Measurements from ENCODE around the gene KCNK1. TPM values are rescaled to one million over a fixed set of nuclear protein-coding genes. Genes with fewer than 3 reads are reported as not detected.
A peak's percentile ranks its signal among the peaks of the same experiment; 100 is the strongest.
"Not testable (repeated sequence)": the region's sequence is repeated elsewhere in the genome, so short reads cannot be mapped to it uniquely, and the experiment has no call there.

Gene KCNK1
- total RNA-seq, 2 donors from 2014 or later: 0.20 TPM; not detected in 1

DNA sequence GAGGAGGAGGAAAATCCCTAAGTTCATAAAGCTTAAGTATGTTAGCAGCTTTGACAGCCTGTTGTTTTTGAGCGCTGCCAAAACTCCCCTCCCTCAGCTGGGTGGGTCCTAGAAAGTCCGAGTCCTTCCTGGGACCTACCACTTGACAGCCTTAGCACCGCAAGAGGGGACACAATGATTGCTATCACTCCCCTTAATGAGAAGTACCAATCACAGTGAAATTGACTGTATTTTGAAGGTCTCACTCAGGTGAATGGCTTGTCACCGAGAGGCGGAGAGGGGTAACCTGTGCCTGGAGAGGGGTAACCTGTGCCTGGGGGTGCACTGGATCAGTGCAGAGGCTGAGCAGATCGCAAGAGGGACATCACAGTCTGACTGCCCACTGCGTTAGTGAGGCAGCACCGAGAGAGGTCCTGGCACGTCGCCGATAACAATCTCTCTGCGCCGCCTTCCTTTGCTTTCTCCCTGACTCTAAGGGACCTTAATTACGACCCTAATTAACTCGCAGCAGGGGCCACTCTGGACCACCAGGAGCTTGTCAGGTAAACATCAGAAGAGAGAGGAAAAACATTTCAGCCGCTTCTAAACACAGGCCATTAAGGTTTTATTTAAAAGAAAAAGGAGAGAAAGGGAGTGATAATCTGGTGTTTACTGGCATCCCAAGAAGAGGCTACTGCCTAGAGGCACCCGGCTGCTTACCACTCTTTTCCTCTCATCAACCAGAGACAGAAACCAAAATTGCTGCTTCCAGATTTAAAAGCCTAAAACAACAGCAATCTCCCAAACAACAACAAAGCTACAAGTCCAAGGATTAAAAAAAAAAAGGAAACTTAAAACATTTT is 25.7 kb upstream of the KCNK1 start:
- no peaks in the 10 kb centered on the region for H3K4me1 Mint-ChIP-seq (ENCODE audit: low read depth in 2 of 2)

DNA sequence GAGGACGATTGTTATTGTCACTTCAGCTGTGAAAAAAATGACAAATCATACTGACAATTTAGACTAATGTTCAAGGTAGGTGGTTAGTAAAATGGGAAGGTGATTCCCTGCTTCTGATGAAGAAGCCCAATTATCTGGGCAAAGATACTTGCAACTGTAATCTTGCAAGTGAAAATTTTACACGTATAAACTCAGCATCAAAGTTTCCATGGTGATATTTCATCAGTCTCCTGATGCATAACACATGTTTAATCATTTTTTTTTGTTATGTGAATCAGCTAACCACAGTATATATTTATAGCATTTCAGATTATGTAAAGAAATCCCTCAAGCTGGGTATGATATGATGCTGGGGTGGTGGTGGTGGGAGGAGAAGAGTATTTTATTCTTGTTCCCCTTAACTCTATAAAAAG is 16.4 kb upstream of the KCNK1 start:
- no peak for ATAC-seq
- no peak for DNase-seq (ENCODE audit: low spot score)
- Mint-ChIP-seq H3K9me3 (peaks cover 8% of the 10 kb centered on the region), H3K36me3 (no peaks in the 10 kb centered on the region), H3K27ac (no peak overlapping the region), H3K4me3 (no peak overlapping the region), H3K4me1 (ENCODE audit: low read depth in 2 of 2) (peaks cover 3 to 8% of the 10 kb centered on the region in 2 donors), H3K27me3 (peaks cover 6 to 18% of the 10 kb centered on the region in 2 donors)

More for the DNA sequence above, 25.7 kb upstream of the KCNK1 start:
- Mint-ChIP-seq H3K27me3 (peaks cover 0 to 22% of the 10 kb centered on the region in 2 donors), H3K9me3 (no peaks in the 10 kb centered on the region), H3K36me3 (no peaks in the 10 kb centered on the region), H3K4me3 (no peak overlapping the region), H3K27ac (no peak overlapping the region)
- DNase-seq (ENCODE audit: low spot score) (no peak), ATAC-seq (no peak)

DNA sequence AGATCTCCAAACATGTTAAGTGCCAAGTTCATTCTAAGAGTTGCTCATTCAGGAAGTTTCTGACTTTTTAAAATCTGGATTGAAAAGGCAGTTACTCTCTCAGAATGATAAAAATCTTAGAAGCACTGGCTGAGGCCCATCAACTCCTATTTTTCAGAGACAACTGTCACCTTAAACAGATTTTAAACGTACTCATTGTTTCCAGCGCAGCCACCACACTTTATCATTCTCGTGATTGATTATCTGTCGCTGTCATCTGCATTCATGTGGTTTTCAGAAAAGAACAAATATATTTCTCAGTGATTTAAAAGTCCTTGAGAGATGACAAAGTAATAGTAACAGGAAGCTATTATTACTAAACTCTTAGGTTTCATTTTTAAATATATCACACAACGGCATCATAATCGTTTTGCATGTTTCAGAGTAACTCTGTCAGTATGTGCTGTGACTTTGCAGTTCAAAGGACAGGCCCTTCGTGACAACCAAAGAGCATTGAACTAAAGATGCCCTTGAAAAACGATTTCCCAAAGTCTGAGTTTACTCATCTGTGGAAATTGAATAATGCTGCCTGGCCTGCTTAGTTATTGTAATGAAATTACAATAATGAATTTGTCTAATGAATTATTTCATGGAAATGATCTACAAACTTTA is 14.9 kb upstream of the KCNK1 start:
- Mint-ChIP-seq H3K4me1 (ENCODE audit: low read depth in 2 of 2) (peaks cover 3 to 8% of the 10 kb centered on the region in 2 donors), H3K9me3 (peaks cover 8% of the 10 kb centered on the region), H3K27ac (peak overlapping the region in 1 of 2 donors; percentile 64), H3K27me3 (peaks cover 6 to 18% of the 10 kb centered on the region in 2 donors), H3K36me3 (no peaks in the 10 kb centered on the region), H3K4me3 (peak overlapping the region; percentile 67)
- DNase-seq (ENCODE audit: low spot score) (no peak), ATAC-seq (peak in 1 of 2 donors; percentile 64)

DNA sequence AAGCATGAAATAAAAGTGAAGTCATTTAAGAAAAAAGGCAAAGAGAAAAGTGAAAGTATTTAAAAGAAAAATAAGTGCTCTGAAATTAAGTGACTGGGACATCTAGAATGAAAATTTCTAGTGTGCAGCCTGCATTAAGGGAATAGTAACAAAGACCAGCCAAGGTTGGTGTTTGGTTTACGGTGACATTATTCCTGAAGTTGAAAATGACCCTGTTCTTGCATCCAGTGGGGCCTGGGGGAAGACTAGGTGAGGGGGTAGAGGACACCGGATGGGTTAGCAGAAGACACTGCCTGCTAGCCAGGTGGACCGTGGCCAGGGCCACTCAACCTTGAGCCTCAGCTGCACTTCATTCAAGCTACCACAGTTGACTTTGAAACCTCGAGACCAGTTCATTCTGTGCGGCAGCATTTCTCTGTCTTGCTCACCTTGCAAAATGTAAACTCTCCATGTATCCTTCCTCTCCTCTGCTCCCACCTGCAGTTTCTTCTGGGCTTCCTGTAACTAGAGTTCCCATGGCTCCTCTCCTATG is 14.3 kb upstream of the KCNK1 start:
- H3K4me3 Mint-ChIP-seq: peak overlapping the region; percentile 67

DNA sequence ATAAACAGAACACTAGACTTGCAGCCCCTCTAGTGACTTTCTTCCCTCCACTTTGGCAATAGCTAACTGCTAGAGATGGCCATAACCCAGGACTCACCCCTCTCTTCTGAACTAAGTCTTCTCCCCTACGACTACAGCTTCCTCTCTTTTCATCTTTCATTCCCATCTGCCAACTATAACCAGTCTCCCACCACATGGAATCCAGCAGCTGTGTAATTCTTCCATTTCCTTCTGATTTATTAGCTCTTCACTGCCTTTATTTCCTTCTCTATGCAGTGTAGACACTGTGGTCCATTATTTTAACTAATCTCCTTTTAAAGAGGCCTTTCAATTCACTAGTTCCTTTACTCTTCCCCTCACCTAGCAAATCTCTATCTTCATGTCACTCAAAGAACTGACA is 13.4 kb upstream of the KCNK1 start:
- Mint-ChIP-seq H3K27me3 (peaks cover 6 to 27% of the 10 kb centered on the region in 2 donors), H3K9me3 (peaks cover 8% of the 10 kb centered on the region), H3K27ac (no peak overlapping the region), H3K4me1 (ENCODE audit: low read depth in 2 of 2) (peaks cover 3 to 8% of the 10 kb centered on the region in 2 donors), H3K36me3 (no peaks in the 10 kb centered on the region), H3K4me3 (no peak overlapping the region)
- no peak for DNase-seq (ENCODE audit: low spot score)
- ATAC-seq: no peak

More for the DNA sequence above, 14.3 kb upstream of the KCNK1 start:
- no peak for DNase-seq (ENCODE audit: low spot score)
- Mint-ChIP-seq H3K9me3 (peaks cover 8% of the 10 kb centered on the region), H3K27ac (peak overlapping the region in 1 of 2 donors; percentile 64), H3K27me3 (peaks cover 6 to 24% of the 10 kb centered on the region in 2 donors), H3K4me1 (ENCODE audit: low read depth in 2 of 2) (peaks cover 3 to 8% of the 10 kb centered on the region in 2 donors), H3K36me3 (no peaks in the 10 kb centered on the region)
- ATAC-seq: peak; percentile 28 to 38

DNA sequence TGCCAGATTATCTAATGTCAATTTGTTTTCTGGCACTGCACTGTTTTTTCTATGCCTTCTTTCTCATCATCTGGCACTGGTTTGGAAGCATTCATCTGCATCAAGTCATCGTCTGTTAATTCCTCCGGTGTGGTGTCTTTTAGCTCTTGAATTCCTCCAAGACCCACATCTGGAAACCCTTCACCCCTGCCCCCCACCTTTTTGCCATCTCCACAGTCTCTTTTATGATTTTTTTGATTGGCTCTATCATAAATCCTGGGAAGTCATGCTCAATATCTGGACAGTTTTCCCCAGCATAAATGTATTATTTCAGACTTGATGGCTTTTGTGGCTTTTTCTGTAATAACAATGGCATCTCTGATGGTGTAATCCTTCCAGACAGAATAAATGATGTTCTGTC is 10.4 kb upstream of the KCNK1 start:
- no peak overlapping the region for H3K4me3 Mint-ChIP-seq
- peaks cover 8% of the 10 kb centered on the region for H3K9me3 Mint-ChIP-seq
- peaks cover 6 to 30% of the 10 kb centered on the region in 2 donors for H3K27me3 Mint-ChIP-seq
- DNase-seq (ENCODE audit: low spot score) (no peak), ATAC-seq (no peak)
- peaks cover 3 to 8% of the 10 kb centered on the region in 2 donors for H3K4me1 Mint-ChIP-seq (ENCODE audit: low read depth in 2 of 2)
- no peaks in the 10 kb centered on the region for H3K36me3 Mint-ChIP-seq
- no peak overlapping the region for H3K27ac Mint-ChIP-seq

DNA sequence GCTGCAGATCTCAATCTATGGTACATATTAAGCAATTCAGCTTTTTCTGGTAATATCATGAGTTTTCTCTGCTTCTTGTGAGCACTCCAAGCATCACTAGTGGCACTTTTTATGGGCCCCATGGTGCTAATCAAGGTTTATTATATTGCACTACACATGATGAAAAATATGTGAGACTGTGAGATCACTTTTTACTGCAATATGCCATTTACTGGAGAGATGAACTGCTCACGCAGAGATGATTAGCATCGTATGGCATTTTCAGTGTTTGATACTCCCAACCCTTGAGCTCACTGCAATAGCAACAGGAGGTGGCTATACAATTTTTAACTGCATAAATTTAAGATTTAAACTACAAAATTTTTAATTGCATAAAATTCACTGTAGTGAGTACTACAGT is 8.7 kb upstream of the KCNK1 start:
- Mint-ChIP-seq H3K27ac (no peak overlapping the region), H3K27me3 (peaks cover 11 to 41% of the 10 kb centered on the region in 2 donors), H3K36me3 (no peaks in the 10 kb centered on the region), H3K4me3 (no peak overlapping the region), H3K4me1 (ENCODE audit: low read depth in 2 of 2) (no peaks in the 10 kb centered on the region), H3K9me3 (peaks cover 8% of the 10 kb centered on the region)
- DNase-seq (ENCODE audit: low spot score) (no peak), ATAC-seq (no peak)

DNA sequence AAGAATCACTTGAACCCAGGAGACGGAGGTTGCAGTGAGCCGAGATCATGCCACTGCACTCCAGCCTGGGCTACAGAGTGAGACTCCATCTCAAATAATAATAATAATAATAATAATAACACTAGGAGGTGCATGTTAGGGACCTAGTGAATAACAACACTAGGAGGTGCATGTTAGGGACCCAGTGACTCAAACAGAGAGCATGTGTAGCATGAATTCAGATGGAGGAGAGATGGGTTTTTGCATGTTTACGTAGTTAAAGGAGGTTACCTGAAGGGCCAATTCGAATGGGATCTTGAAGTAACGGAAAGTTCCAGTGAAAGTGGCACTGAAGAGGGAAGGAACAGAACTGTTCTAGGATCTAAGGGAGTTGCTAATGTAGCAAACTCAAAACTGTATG is 7.1 kb upstream of the KCNK1 start:
- Mint-ChIP-seq H3K4me1 (ENCODE audit: low read depth in 2 of 2) (no peaks in the 10 kb centered on the region), H3K36me3 (no peaks in the 10 kb centered on the region), H3K27ac (no peak overlapping the region), H3K27me3 (peaks cover 14 to 42% of the 10 kb centered on the region in 2 donors), H3K4me3 (no peak overlapping the region), H3K9me3 (no peaks in the 10 kb centered on the region)
- no peak for ATAC-seq
- no peak for DNase-seq (ENCODE audit: low spot score)

DNA sequence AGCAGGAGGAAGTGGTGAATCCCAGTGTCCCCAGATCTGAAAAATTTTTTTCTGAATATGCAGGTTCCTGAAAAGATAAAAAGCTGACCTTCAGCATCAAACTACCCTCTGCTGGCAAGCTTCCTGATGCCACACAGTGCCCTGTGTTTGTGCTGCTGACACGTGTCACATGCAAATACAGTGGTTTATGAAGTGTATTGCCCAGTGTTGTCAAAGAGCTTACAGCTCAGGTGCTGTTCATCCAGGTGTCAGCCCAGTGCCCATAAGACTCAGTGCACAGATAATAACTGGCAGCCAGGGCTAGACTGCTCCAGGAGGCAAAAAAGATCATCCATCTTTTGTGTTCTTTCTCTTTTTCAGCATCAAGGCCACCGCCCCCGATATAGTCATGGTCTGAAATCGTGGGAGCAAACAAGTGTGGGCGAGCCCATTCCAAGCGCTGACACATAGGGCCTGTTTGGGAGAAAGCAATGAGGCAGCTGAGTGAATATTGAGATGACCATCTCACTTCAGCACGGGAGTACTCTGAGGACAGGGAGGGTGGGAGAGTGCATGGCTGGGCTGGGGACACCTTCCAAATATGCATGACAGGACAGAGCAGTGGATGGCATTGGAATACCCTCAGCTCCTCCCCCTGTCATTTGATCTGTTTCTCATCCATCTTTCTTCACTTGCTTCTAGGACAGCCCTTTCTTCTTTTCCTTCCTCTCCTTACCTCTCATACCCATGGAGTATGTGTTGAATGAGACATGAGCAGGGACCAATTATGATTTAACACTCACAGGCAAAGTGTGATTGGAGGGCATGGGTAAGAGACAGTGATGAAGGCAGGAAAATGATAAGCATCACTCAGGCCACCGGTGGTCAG is 6.4 kb upstream of the KCNK1 start:
- peaks cover 17 to 48% of the 10 kb centered on the region in 2 donors for H3K27me3 Mint-ChIP-seq
- H3K36me3 Mint-ChIP-seq: no peaks in the 10 kb centered on the region
- DNase-seq (ENCODE audit: low spot score) (no peak), ATAC-seq (peak; percentile 15 to 38)
- H3K27ac Mint-ChIP-seq: no peak overlapping the region
- H3K4me1 Mint-ChIP-seq (ENCODE audit: low read depth in 2 of 2): no peaks in the 10 kb centered on the region
- no peak overlapping the region for H3K4me3 Mint-ChIP-seq
- H3K9me3 Mint-ChIP-seq: no peaks in the 10 kb centered on the region

DNA sequence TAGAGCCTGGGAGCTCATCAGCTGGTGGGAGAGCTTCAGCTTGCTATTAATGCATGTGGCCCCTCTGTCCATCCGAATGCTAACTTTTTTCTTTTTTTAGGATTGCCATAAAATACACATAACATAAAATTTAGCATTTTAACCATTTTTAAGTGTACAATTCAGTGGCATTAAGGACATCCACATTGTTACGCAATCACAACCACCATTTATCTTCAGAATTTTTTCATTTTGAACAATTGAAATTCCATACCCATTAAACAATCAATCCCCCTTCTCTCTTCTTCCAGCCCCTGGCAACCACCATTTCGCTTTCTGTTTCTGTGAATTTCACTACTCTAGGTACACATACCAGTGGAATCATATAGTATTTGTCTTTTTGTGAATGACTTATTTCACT is 4.9 kb upstream of the KCNK1 start:
- Mint-ChIP-seq H3K27ac (no peak overlapping the region), H3K36me3 (no peaks in the 10 kb centered on the region), H3K9me3 (no peaks in the 10 kb centered on the region), H3K27me3 (peaks cover 22 to 59% of the 10 kb centered on the region in 2 donors), H3K4me1 (ENCODE audit: low read depth in 2 of 2) (no peaks in the 10 kb centered on the region), H3K4me3 (no peak overlapping the region)
- DNase-seq (ENCODE audit: low spot score) (no peak), ATAC-seq (no peak)

DNA sequence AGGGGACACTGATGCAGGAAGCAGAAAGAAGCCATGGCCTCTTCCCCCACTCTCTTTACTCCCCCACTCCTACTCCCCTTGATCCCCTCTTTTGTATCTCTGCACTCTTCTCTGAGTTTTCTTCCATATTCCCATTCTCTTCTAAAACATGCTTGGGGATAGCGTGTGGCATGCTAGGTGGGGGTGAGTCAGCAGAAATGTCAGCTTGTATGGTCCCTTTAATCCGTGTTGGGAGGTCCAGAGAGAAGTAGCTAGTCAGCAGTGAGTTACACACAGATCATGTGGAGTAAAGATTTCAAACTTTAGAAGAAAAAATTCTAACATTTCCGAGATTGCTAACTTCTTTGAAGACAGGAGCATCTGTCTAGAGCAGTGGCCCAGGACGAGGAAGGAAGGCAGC is 4.0 kb upstream of the KCNK1 start:
- Mint-ChIP-seq H3K9me3 (no peaks in the 10 kb centered on the region), H3K27ac (no peak overlapping the region), H3K4me1 (ENCODE audit: low read depth in 2 of 2) (no peaks in the 10 kb centered on the region), H3K27me3 (peaks cover 25 to 53% of the 10 kb centered on the region in 2 donors), H3K4me3 (no peak overlapping the region), H3K36me3 (no peaks in the 10 kb centered on the region)
- DNase-seq (ENCODE audit: low spot score) (no peak), ATAC-seq (no peak)

DNA sequence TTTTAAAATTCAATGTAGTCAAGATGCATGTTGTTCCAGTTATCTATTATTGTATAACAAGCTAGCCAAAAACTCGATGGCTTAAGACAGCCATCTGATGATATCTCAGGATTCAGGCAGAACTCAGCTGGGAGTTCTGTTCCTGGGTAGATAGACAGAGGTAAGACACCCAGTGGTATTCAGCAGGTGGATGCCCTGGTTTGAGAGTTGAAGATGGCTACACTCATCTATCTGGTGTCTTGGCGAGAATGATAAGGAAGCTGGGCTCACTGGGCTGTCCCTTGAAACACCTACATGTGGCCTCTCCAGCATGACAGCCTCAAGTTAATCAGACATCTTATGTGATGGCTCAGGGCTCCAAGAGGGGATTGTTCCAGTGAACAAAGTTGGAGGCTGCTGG is 3.3 kb upstream of the KCNK1 start:
- no peaks in the 10 kb centered on the region for H3K4me1 Mint-ChIP-seq (ENCODE audit: low read depth in 2 of 2)
- peaks cover 32 to 60% of the 10 kb centered on the region in 2 donors for H3K27me3 Mint-ChIP-seq
- H3K36me3 Mint-ChIP-seq: no peaks in the 10 kb centered on the region
- DNase-seq (ENCODE audit: low spot score) (no peak), ATAC-seq (no peak)
- H3K4me3 Mint-ChIP-seq: no peak overlapping the region
- no peak overlapping the region for H3K27ac Mint-ChIP-seq
- no peaks in the 10 kb centered on the region for H3K9me3 Mint-ChIP-seq

DNA sequence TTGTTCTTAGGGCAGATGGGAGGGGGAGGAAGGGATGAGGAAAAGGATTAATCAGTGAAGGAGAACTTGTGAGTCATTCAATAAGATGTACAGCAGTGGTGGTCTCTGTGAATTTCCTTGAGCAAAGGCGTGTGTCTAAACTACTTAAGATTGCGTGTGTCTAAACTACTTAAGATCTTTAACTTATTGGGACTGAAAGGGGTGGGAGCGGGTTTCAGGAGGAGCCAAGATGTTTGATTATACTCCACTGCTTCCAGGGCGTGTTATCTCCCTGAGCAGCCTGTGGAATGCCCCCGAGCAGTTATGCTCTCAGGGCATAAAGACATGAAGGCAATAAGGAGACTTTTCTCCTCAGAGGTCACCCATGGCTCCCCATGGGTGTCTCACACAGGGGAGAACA is 2.5 kb upstream of the KCNK1 start:
- H3K27ac Mint-ChIP-seq; ATAC-seq; H3K36me3 Mint-ChIP-seq; H3K4me1 Mint-ChIP-seq (ENCODE audit: low read depth in 2 of 2); DNase-seq (ENCODE audit: low spot score); H3K4me3 Mint-ChIP-seq; H3K9me3 Mint-ChIP-seq: not testable (repeated sequence)
- H3K27me3 Mint-ChIP-seq: peaks cover 37 to 67% of the 10 kb centered on the region in 2 donors

Measured in natural killer cell treated with Interleukin-12 subunit alpha and Interleukin-12 subunit beta and Interleukin-15 and Interleukin-18, amount 100 ng/mL, for 72 hours (primary cell).